ENCODE measurements around the gene CYP4F8. TPM values are rescaled to one million over a fixed set of nuclear protein-coding genes. Genes with fewer than 3 reads are reported as not detected.

The CYP4F8 gene
- total and polyA plus RNA-seq, 2 of the 8 experiments (the other 6 are each of a cell fraction or from before 2014, with no cell fraction given) = not detected

DNA sequence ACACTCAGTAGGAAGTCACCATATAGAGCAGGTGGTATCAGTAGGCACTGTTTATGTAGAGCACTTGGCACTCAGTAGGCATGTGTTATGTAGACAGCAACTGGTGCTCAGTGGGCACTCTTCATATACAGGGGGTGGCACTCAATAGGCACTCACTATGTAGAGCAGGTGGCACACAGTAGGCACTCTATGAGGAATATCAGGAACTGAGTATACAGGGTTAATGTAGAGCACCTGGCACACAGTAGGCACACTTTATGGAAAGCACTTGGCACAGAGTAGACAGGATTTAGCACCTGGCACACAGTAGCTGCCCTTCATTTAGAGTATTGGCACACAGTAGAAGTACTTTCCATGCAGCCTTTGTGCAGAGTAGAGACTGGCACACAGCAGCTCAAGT, 24.6 kb downstream of the CYP4F8 start:
- no peak for FAIRE-seq
- no peak overlapping the region for H4K91ac ChIP-seq (replicated peaks; ENCODE audit: insufficient read length, low read length)
- no peaks in the 10 kb centered on the region for H4K20me1 ChIP-seq (replicated peaks in 1 of 2; ENCODE audit: control insufficient read depth in 1 of 2, insufficient read depth in 2 of 2, low read length in 2 of 2)
- no peak overlapping the region for H3K9ac ChIP-seq (replicated peaks in 1 of 4; ENCODE audit: extremely low read depth in 1 of 4, low read depth in 3 of 4, low read length in 3 of 4)
- no peak overlapping the region for H3K23ac ChIP-seq (ENCODE audit: insufficient read length)
- H3K4me2 ChIP-seq (ENCODE audit: insufficient read depth in 1 of 2, low read depth in 2 of 2, low read length in 2 of 2) = no peak overlapping the region
- no peak for TF ChIP-seq TCF12 (IDR thresholded peaks at IDR 0.05; ENCODE audit: low read depth, low read length)
- TF ChIP-seq CTBP2 (IDR thresholded peaks at IDR 0.05; ENCODE audit: borderline replicate concordance, insufficient read depth, insufficient read length, low read length) = no peak
- no peak for TF ChIP-seq KDM5A (IDR thresholded peaks at IDR 0.05; ENCODE audit: low read length)
- no peak for TF ChIP-seq POU5F1 (IDR thresholded peaks at IDR 0.05; ENCODE audit: low read depth, low read length)
- TF ChIP-seq MAFK (IDR thresholded peaks at IDR 0.05; ENCODE audit: low read depth, low read length) = no peak
- TF ChIP-seq SIRT6 (IDR thresholded peaks at IDR 0.05; ENCODE audit: low read length) = no peak
- TF ChIP-seq HDAC6 (IDR thresholded peaks at IDR 0.05; ENCODE audit: low read depth, low read length) = no peak
- TF ChIP-seq RNF2 (IDR thresholded peaks at IDR 0.05; ENCODE audit: borderline replicate concordance, low read depth, low read length, missing control alignments, poor library complexity, severe bottlenecking) = no peak
- no peak overlapping the region for H3K18ac ChIP-seq (ENCODE audit: extremely low read depth, low read length)
- H3K4ac ChIP-seq (replicated peaks; ENCODE audit: insufficient read length, low read depth, low read length) = no peak overlapping the region
- H3K27me3 ChIP-seq (replicated peaks in 1 of 4; ENCODE audit: control insufficient read depth in 3 of 4, extremely low read depth in 1 of 4, insufficient read depth in 3 of 4, low read length in 3 of 4) = no peaks in the 10 kb centered on the region
- no peak overlapping the region for H2BK5ac ChIP-seq (ENCODE audit: low read depth, low read length)
- no peaks in the 10 kb centered on the region for H3K4me1 ChIP-seq (replicated peaks in 1 of 4; ENCODE audit: control insufficient read depth in 3 of 4, insufficient read depth in 4 of 4, low read length in 3 of 4)
- no peak overlapping the region for H4K8ac ChIP-seq (ENCODE audit: extremely low read depth, insufficient read depth, low read length)
- H3K79me1 ChIP-seq (ENCODE audit: low read depth, low read length) = no peaks in the 10 kb centered on the region; the same call in 1 of the 2 replicates
- no peak overlapping the region for H2BK20ac ChIP-seq (ENCODE audit: low read length)
- H3K14ac ChIP-seq (ENCODE audit: insufficient read length) = no peak overlapping the region
- H2BK12ac ChIP-seq (ENCODE audit: low read depth, low read length) = no peak overlapping the region
- H2BK15ac ChIP-seq (ENCODE audit: low read length) = no peak overlapping the region
- DNase-seq (ENCODE audit: low read depth in 1 of 2, low spot score in 2 of 2) = no peak
- H3K56ac ChIP-seq (replicated peaks; ENCODE audit: insufficient read length, low read depth, low read length) = no peak overlapping the region
- H3K23me2 ChIP-seq (ENCODE audit: low read depth, low read length) = peaks cover 4% of the 10 kb centered on the region; the same call in 1 of the 2 replicates
- ChIA-PET CTCF (ENCODE audit: partially characterized antibody) (no interaction called here), POLR2A (ENCODE audit: partially characterized antibody) (no interaction called here)
- H2BK120ac ChIP-seq (replicated peaks; ENCODE audit: low read depth, low read length) = no peak overlapping the region
- H3K36me3 ChIP-seq (ENCODE audit: control insufficient read depth in 2 of 4, insufficient read depth in 4 of 4, low read length in 3 of 4) = no peaks in the 10 kb centered on the region
- H3K9me3 ChIP-seq (ENCODE audit: insufficient read depth in 2 of 2, low read depth in 1 of 2, low read length in 1 of 2) = peaks cover 71 to 84% of the 10 kb centered on the region in 2 experiments
- no peaks in the 10 kb centered on the region for H3K79me2 ChIP-seq (ENCODE audit: control insufficient read depth in 1 of 2, insufficient read depth in 2 of 2, low read length in 2 of 2)
- H4K5ac ChIP-seq (ENCODE audit: insufficient read length, low read depth, low read length) = no peak overlapping the region
- H2AFZ ChIP-seq (ENCODE audit: low read length) = no peak overlapping the region
- no peak overlapping the region for H3K27ac ChIP-seq (ENCODE audit: low read depth, low read length)
- H2AK5ac ChIP-seq (ENCODE audit: low read depth, low read length) = no peak overlapping the region
- no peak overlapping the region for H3K4me3 ChIP-seq (ENCODE audit: extremely low read depth in 1 of 4, insufficient read depth in 2 of 4, low read depth in 3 of 4, low read length in 4 of 4)
